WI38 (cell line): Measurements from ENCODE around the gene IRF9.

Experiments
- H3K4me3 ChIP-seq: 2 replicates; pipeline ENCODE4 v1.5.1; 2011; ENCODE audit warnings: low read depth, mild to moderate bottlenecking, control low read depth, low read length
- CTCF ChIP-seq: IDR thresholded peaks from 2 replicates; pipeline ENCODE4 v1.5.1; 2012; ENCODE audit warnings: low read depth, mild to moderate bottlenecking, control low read depth, low read length

IRF9 gene

GRCh38 chr14:24172261-24172860 lies 11.3 kb downstream of the IRF9 start:
- TF ChIP-seq CTCF = no peak
- no peak overlapping the region for H3K4me3 ChIP-seq

GRCh38 chr14:24172871-24173281 lies 11.8 kb downstream of the IRF9 start:
- TF ChIP-seq CTCF = no peak

GRCh38 chr14:24176599-24176998 lies 15.5 kb downstream of the IRF9 start:
- TF ChIP-seq CTCF = no peak
- no peak overlapping the region for H3K4me3 ChIP-seq

More at GRCh38 chr14:24172871-24173281, 11.8 kb downstream of the IRF9 start:
- H3K4me3 ChIP-seq = no peak overlapping the region

GRCh38 chr14:24177041-24177825 lies 16.2 kb downstream of the IRF9 start:
- no peak for TF ChIP-seq CTCF
- no peak overlapping the region for H3K4me3 ChIP-seq

GRCh38 chr14:24177891-24178290 lies 16.8 kb downstream of the IRF9 start:
- no peak for TF ChIP-seq CTCF
- H3K4me3 ChIP-seq = no peak overlapping the region

GRCh38 chr14:24178399-24179178 lies 17.5 kb downstream of the IRF9 start:
- H3K4me3 ChIP-seq = no peak overlapping the region
- no peak for TF ChIP-seq CTCF
